ENCODE data around the gene RPL31. TPM values are rescaled to one million over a fixed set of nuclear protein-coding genes. Genes with fewer than 3 reads are reported as not detected.
A peak's percentile ranks its signal among the peaks of the same experiment; 100 is the strongest.

The RPL31 gene
- polyA plus RNA-seq (ENCODE audit: insufficient read depth in 1 of 5, insufficient read length in 5 of 5, low replicate concordance in 1 of 5) = 1,000 to 10,000 TPM; 3,065 to 3,869 (median 3,592) TPM
- long read RNA-seq, donor 1, transcript RPL31-208 (4 exons, 825 nt) = minor isoform, 1,544 of 5,591 reads
- long read RNA-seq, donor 1, transcript RPL31-203 (5 exons, 1,110 nt) = minor isoform, 47 of 5,591 reads
- long read RNA-seq, donor 1, transcript RPL31-205 (4 exons, 716 nt) = minor isoform, 88 of 5,591 reads
- long read RNA-seq, donor 1, transcript RPL31-201 (5 exons, 1,865 nt) = major isoform, 3,109 of 5,591 reads
- long read RNA-seq, donor 1, partial matches to known transcripts = 588 of 5,591 reads
- long read RNA-seq, donor 1, other reads (novel, unspliced or antisense) = 143 of 5,591 reads
- long read RNA-seq, donor 2, transcript RPL31-203 (5 exons, 1,110 nt) = minor isoform, 30 of 2,157 reads
- long read RNA-seq, donor 2, transcript RPL31-201 (5 exons, 1,865 nt) = major isoform, 1,290 of 2,157 reads
- long read RNA-seq, donor 2, transcript RPL31-208 (4 exons, 825 nt) = minor isoform, 570 of 2,157 reads
- long read RNA-seq, donor 2, transcript RPL31-205 (4 exons, 716 nt) = minor isoform, 34 of 2,157 reads
- long read RNA-seq, donor 2, partial matches to known transcripts = 97 of 2,157 reads
- long read RNA-seq, donor 2, other reads (novel, unspliced or antisense) = 100 of 2,157 reads
- long read RNA-seq, donor 3, transcript RPL31-201 (5 exons, 1,865 nt) = major isoform, 1,721 of 2,880 reads
- long read RNA-seq, donor 3, transcript RPL31-203 (5 exons, 1,110 nt) = minor isoform, 24 of 2,880 reads
- long read RNA-seq, donor 3, transcript RPL31-208 (4 exons, 825 nt) = minor isoform, 685 of 2,880 reads
- long read RNA-seq, donor 3, transcript RPL31-205 (4 exons, 716 nt) = minor isoform, 68 of 2,880 reads
- long read RNA-seq, donor 3, partial matches to known transcripts = 249 of 2,880 reads
- long read RNA-seq, donor 3, other reads (novel, unspliced or antisense) = 94 of 2,880 reads
- long read RNA-seq, donor 4, transcript RPL31-201 (5 exons, 1,865 nt) = major isoform, 1,305 of 2,744 reads
- long read RNA-seq, donor 4, transcript RPL31-208 (4 exons, 825 nt) = minor isoform, 959 of 2,744 reads
- long read RNA-seq, donor 4, transcript RPL31-205 (4 exons, 716 nt) = minor isoform, 34 of 2,744 reads
- long read RNA-seq, donor 4, transcript RPL31-211 (3 exons, 357 nt) = minor isoform, 25 of 2,744 reads
- long read RNA-seq, donor 4, partial matches to known transcripts = 297 of 2,744 reads
- long read RNA-seq, donor 4, other reads (novel, unspliced or antisense) = 100 of 2,744 reads
- long read RNA-seq, donor 5, transcript RPL31-202 (3 exons, 641 nt) = minor isoform, 40 of 5,643 reads
- long read RNA-seq, donor 5, transcript RPL31-201 (5 exons, 1,865 nt) = major isoform, 3,642 of 5,643 reads
- long read RNA-seq, donor 5, transcript RPL31-208 (4 exons, 825 nt) = minor isoform, 1,110 of 5,643 reads
- long read RNA-seq, donor 5, transcript RPL31-205 (4 exons, 716 nt) = minor isoform, 115 of 5,643 reads
- long read RNA-seq, donor 5, partial matches to known transcripts = 422 of 5,643 reads
- long read RNA-seq, donor 5, other reads (novel, unspliced or antisense) = 231 of 5,643 reads
- long read RNA-seq, donor 6, transcript RPL31-205 (4 exons, 716 nt) = minor isoform, 94 of 4,212 reads
- long read RNA-seq, donor 6, transcript RPL31-208 (4 exons, 825 nt) = minor isoform, 906 of 4,212 reads
- long read RNA-seq, donor 6, transcript RPL31-211 (3 exons, 357 nt) = minor isoform, 29 of 4,212 reads
- long read RNA-seq, donor 6, transcript RPL31-201 (5 exons, 1,865 nt) = major isoform, 2,753 of 4,212 reads
- long read RNA-seq, donor 6, partial matches to known transcripts = 233 of 4,212 reads
- long read RNA-seq, donor 6, other reads (novel, unspliced or antisense) = 134 of 4,212 reads
- long read RNA-seq, donor 7, transcript RPL31-205 (4 exons, 716 nt) = minor isoform, 25 of 1,508 reads
- long read RNA-seq, donor 7, transcript RPL31-203 (5 exons, 1,110 nt) = minor isoform, 27 of 1,508 reads
- long read RNA-seq, donor 7, transcript RPL31-201 (5 exons, 1,865 nt) = major isoform, 978 of 1,508 reads
- long read RNA-seq, donor 7, transcript RPL31-208 (4 exons, 825 nt) = minor isoform, 323 of 1,508 reads
- long read RNA-seq, donor 7, partial matches to known transcripts = 78 of 1,508 reads
- long read RNA-seq, donor 7, other reads (novel, unspliced or antisense) = 55 of 1,508 reads
- long read RNA-seq, donor 8, transcript RPL31-208 (4 exons, 825 nt) = minor isoform, 514 of 1,796 reads
- long read RNA-seq, donor 8, transcript RPL31-201 (5 exons, 1,865 nt) = major isoform, 987 of 1,796 reads
- long read RNA-seq, donor 8, transcript RPL31-211 (3 exons, 357 nt) = minor isoform, 17 of 1,796 reads
- long read RNA-seq, donor 8, transcript RPL31-205 (4 exons, 716 nt) = minor isoform, 40 of 1,796 reads
- long read RNA-seq, donor 8, partial matches to known transcripts = 153 of 1,796 reads
- long read RNA-seq, donor 8, other reads (novel, unspliced or antisense) = 63 of 1,796 reads

GRCh38 chr2:101001691-101002561 lies at the start of gene RPL31:
RPL31 (plus strand) TSS chr2:101002289; CDS start chr2:101002702, 413 bp downstream.
- peak; percentile 95 to 97 for DNase-seq

GRCh38 chr2:100952512-100952911 lies 49.6 kb upstream of the RPL31 start:
- DNase-seq = no peak

DNA sequence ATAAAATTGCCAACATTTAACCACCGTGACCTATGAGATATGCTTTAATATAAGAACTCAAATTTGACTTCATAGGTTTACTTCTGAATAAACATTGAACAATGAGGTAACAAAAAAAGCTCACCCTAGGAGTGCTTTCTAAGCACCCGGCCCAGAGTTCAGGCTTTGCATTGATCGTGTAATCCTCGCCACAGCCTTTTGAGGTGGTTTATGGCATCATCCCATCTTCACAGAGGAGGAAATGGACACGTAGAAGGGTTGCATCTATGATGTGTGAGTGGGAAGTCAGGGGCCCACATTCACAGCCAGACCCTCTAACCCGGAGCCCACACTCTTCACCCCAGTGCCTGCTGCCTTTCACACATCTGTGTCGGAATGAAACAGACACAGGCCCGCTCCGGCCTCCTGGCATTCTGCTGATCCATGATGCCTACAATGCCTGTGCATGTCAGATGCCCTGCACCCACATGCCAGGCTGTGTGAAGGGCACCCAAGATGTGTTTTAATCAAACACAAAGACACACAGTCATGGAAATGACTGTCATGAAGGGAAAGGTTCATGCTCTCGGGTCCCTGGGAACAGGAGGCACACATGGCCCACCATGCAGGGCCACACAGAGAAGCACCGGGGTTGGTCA lies 48.6 kb upstream of the RPL31 start:
- DNase-seq = no peak

GRCh38 chr2:100954044-100954420 lies 48.1 kb upstream of the RPL31 start:
- DNase-seq = no peak

GRCh38 chr2:100955226-100955625 lies 46.9 kb upstream of the RPL31 start:
- DNase-seq = no peak

- no peak for DNase-seq
Observed at GRCh38 chr2:100956081-100956480, 46.0 kb upstream of the RPL31 start.

GRCh38 chr2:100957996-100958653 lies 44.0 kb upstream of the RPL31 start:
- DNase-seq = peak; percentile 51

DNA sequence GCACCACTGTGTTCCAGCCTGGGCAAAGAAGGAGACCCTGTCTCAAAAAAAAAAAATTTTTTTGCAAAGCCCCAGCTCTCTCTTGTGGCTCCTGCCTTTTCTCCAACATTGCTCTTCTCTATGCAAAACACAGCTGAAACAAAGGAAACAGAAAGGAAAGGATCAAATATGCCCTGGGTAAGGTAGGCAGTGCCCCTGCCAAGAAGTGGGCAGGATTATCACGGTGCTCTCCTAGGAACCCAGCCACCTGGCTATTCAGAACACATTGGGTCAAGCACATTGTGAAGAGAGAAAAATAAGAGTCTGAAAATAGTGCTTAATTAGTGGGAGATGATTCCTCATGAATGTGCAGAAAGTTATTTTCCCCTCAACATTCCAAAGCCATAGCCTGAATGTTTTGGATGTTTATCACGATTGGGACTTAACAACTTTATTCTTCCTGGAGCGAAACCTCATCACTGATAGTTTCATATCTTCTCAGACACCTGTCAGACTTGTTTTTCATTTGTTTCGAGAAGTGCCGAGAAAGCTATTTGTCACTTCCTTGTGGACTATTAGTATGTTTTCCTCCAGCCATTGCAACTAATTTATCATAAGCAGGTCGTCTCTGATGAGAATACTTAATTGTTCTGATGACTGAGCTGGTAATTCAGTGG lies 42.7 kb upstream of the RPL31 start:
- DNase-seq = no peak

GRCh38 chr2:100960688-100961087 lies 41.4 kb upstream of the RPL31 start:
- no peak for DNase-seq

DNA sequence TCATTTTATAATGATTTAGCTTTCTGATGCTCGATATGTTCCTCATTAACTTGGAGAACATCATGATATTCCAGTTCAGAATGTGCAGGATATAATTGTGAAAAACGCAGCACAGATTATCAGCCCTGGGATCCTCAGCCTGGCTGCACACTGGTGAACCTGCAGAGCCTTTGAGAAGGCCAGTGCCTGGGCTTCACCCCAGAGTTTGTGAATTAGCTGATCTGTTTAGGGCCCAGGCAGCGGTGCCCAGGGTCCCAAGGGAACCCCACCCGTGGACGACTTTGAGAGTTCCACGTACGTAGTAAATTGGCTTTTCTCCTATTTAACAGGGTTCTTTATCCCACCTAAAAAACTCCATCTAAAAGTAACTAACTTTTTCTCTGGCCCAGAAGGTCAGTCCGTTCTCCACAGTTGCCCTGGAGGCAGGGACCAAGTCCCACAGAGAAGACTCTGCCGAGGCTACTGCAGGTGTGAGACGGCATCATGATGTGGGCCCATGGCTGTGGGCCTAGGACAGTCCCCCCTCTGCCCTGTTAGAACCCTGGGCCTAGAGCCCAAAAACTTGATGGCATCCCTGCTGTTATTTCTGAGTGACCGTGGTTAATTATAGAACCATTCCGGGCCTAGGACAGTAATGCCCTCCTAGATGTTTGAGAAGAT lies 39.6 kb upstream of the RPL31 start:
- DNase-seq = no peak

GRCh38 chr2:100963026-100963375 lies 39.1 kb upstream of the RPL31 start:
- DNase-seq = no peak

DNA sequence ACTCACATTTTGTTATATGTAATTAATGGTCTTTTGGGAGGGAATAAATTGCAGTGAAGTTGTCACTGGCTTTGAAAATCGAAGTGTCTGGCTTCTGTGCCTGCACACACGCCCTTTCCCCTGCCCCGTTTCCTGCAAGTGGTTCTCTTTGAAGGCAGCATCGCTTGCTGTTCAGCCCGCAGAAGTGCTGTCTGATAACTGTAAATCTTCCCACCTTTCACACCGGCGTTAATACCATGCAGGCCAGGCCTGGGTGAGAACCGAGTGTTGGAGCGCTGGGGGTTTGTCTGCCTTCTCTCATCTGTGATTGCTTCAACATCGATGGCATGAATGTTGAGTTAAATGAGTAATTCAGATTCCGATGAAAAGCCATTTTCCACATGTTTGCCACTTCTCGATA lies 37.9 kb upstream of the RPL31 start:
- DNase-seq = no peak

- DNase-seq = no peak
Observed at GRCh38 chr2:100964681-100965169, 37.4 kb upstream of the RPL31 start.

GRCh38 chr2:100965596-100965995 lies 36.5 kb upstream of the RPL31 start:
- no peak for DNase-seq

GRCh38 chr2:100967716-100968115 lies 34.4 kb upstream of the RPL31 start:
- no peak for DNase-seq

Data from right lung (tissue), 10 donors.